Liver (tissue), 9 donors: ENCODE data around the gene CGRRF1. TPM values are rescaled to one million over a fixed set of nuclear protein-coding genes. Genes with fewer than 3 reads are reported as not detected.

Experiments used
- DNase-seq: peaks from one replicate; pipeline ENCODE4 v3.0.0-alpha.2; 2017; ENCODE audit warnings: low spot score
- H3K27ac ChIP-seq, 2 donors: one replicate each; pipeline ENCODE4 v1.7.0; 2013; ENCODE audit warnings: inconsistent platforms in 2 of 2, low read length in 2 of 2, control low read depth in 1 of 2, low read depth in 1 of 2, mild to moderate bottlenecking in 1 of 2
- H3K27me3 ChIP-seq, 4 donors: one replicate each; pipeline versions ENCODE4 v1.6.1 to v1.7.0; 2013; ENCODE audit warnings: low read length in 3 of 4, inconsistent platforms in 1 of 4, mild to moderate bottlenecking in 1 of 4, moderate library complexity in 1 of 4; ENCODE audit not compliant: control insufficient read depth in 4 of 4, insufficient read depth in 4 of 4
- H3K36me3 ChIP-seq, 4 donors: one replicate each; pipeline versions ENCODE4 v1.6.1 to v1.7.0; 2013; ENCODE audit warnings: low read length in 3 of 4, mild to moderate bottlenecking in 3 of 4, low read depth in 1 of 4, moderate library complexity in 1 of 4; ENCODE audit not compliant: control insufficient read depth in 4 of 4, insufficient read depth in 3 of 4
- H3K4me1 ChIP-seq, 4 donors: one replicate each; pipeline versions ENCODE4 v1.6.1 to v1.7.0; 2013; ENCODE audit warnings: low read length in 3 of 4, mild to moderate bottlenecking in 3 of 4, moderate library complexity in 1 of 4; ENCODE audit not compliant: control insufficient read depth in 4 of 4, insufficient read depth in 4 of 4
- H3K4me3 ChIP-seq, 3 donors: one replicate each; pipeline versions ENCODE4 v1.6.1 to v1.7.0; 2013; ENCODE audit warnings: low read length in 3 of 3, control low read depth in 1 of 3, low read depth in 1 of 3, mild to moderate bottlenecking in 1 of 3
- H3K9ac ChIP-seq, 2 donors: one replicate each; pipeline ENCODE4 v1.7.0; 2013; ENCODE audit warnings: low read length in 2 of 2, mild to moderate bottlenecking in 2 of 2, moderate library complexity in 2 of 2, control low read depth in 1 of 2, low read depth in 1 of 2
- H3K9me3 ChIP-seq, 4 donors: one replicate each; pipeline versions ENCODE4 v1.6.1 to v1.7.0; 2013; ENCODE audit warnings: low read length in 3 of 4; ENCODE audit not compliant: control insufficient read depth in 4 of 4
- ATF3 ChIP-seq: IDR thresholded peaks from 2 replicates; pipeline ENCODE4 v1.6.1; 2016; ENCODE audit warnings: antibody characterized with exemption
- EGR1 ChIP-seq, 2 donors: IDR thresholded peaks; 2 replicates each; pipeline ENCODE4 v1.6.1; 2016 to 2018; ENCODE audit warnings: antibody characterized with exemption in 2 of 2, low read depth in 2 of 2
- FOXA1 ChIP-seq: IDR thresholded peaks from 2 replicates; pipeline ENCODE4 v1.6.1; 2016; ENCODE audit warnings: antibody characterized with exemption
- FOXA2 ChIP-seq: IDR thresholded peaks from 2 replicates; pipeline ENCODE4 v1.6.1; 2016; ENCODE audit warnings: antibody characterized with exemption
- GABPA ChIP-seq, 2 donors: IDR thresholded peaks in 1 of 2; conservative IDR thresholded peaks in 1 of 2; 2 replicates each; pipeline ENCODE4 v1.6.1; 2016; ENCODE audit warnings: antibody characterized with exemption in 2 of 2, mild to moderate bottlenecking in 1 of 2, moderate library complexity in 1 of 2
- HNF4A ChIP-seq, 2 donors: conservative IDR thresholded peaks; 2 replicates each; pipeline ENCODE4 v1.6.1; 2016; ENCODE audit warnings: antibody characterized with exemption in 2 of 2, mild to moderate bottlenecking in 2 of 2
- NR2F2 ChIP-seq: IDR thresholded peaks from 2 replicates; pipeline ENCODE4 v1.6.1; 2016; ENCODE audit warnings: antibody characterized with exemption
- RAD21 ChIP-seq, 2 donors: IDR thresholded peaks; 2 replicates each; pipeline ENCODE4 v1.6.1; 2016; ENCODE audit warnings: antibody characterized with exemption in 2 of 2, mild to moderate bottlenecking in 2 of 2
- RXRA ChIP-seq, 2 donors: IDR thresholded peaks; 2 replicates each; pipeline ENCODE4 v1.6.1; 2017 to 2018; ENCODE audit warnings: antibody characterized with exemption in 2 of 2, mild to moderate bottlenecking in 1 of 2
- SP1 ChIP-seq: IDR thresholded peaks from 2 replicates; pipeline ENCODE4 v1.6.1; 2018; ENCODE audit warnings: antibody characterized with exemption, mild to moderate bottlenecking
- TAF1 ChIP-seq: conservative IDR thresholded peaks from 2 replicates; pipeline ENCODE4 v1.6.1; 2016; ENCODE audit warnings: antibody characterized with exemption, mild to moderate bottlenecking
- YY1 ChIP-seq: IDR thresholded peaks from 2 replicates; pipeline ENCODE4 v1.6.1; 2016; ENCODE audit warnings: antibody characterized with exemption, mild to moderate bottlenecking
- WGBS: extraction: QIAGEN DNeasy Blood & Tissue Kit; methylation state at CpG from one replicate; pipeline ENCODE4 v1.1.7; 2013; 5-methylcytosine and 5-hydroxymethylcytosine counted together
- polyA plus RNA-seq, 2 donors: library from polyadenylated mRNA; stranded (reverse) in 1 of 2; unstranded in 1 of 2; fragments of 200-250 nt in 1 of 2; fragments of >200 nt in 1 of 2; fragmentation: Nextera tagmentation in 1 of 2; extraction: Ambion mirVana in 1 of 2; gene quantifications; one replicate each; pipeline versions ENCODE4 v1.2.1 to v1.2.3, GENCODE V29; 2013 to 2015
- total RNA-seq, 2 donors: library from RNA; depleted of rRNA; stranded (reverse); fragments of >200 nt; gene quantifications; one replicate each; pipeline ENCODE4 v1.2.3, GENCODE V29; 2014
- TF ChIP-seq, protein P1 (sequence below): IDR thresholded peaks from 2 replicates; pipeline ENCODE4 v1.6.1; 2016; ENCODE audit warnings: antibody characterized with exemption
- TF ChIP-seq, protein P2 (sequence below): IDR thresholded peaks from 2 replicates; pipeline ENCODE4 v1.6.1; 2016; ENCODE audit warnings: antibody characterized with exemption
- TF ChIP-seq, protein P3 (sequence below): fragments of 150-350 bp; IDR thresholded peaks from 2 replicates; pipeline ENCODE4 v1.5.1; 2017; ENCODE audit warnings: improper control_type of control experiment, low read depth, low read length; ENCODE audit not compliant: missing input control
- donor health status: healthy.
- donor health status: healthy.
- donor health status: healthy.
- donor health status: healthy.
- donor health status: healthy.

Gene CGRRF1
- total and polyA plus RNA-seq, 4 donors, result 4.6 to 11.2 (median 5.0) TPM

- Histone ChIP-seq H3K36me3 (no peaks in the 10 kb centered on the region), H3K9ac (no peak overlapping the region), H3K4me3 (no peak overlapping the region), H3K27me3 (no peaks in the 10 kb centered on the region), H3K9me3 (no peaks in the 10 kb centered on the region), H3K4me1 (no peaks in the 10 kb centered on the region), H3K27ac (no peak overlapping the region)
- DNase-seq, result no peak
- TF ChIP-seq GABPA (IDR thresholded peaks at IDR 0.05 in 1 of 2, conservative IDR thresholded peaks at IDR 0.05 in 1 of 2) (no peak), TAF1 (no peak), YY1 (no peak), ATF3 (no peak), EGR1 (IDR thresholded peaks at IDR 0.05; ENCODE audit: low read depth in 2 of 2) (no peak), FOXA2 (no peak), HNF4A (conservative IDR thresholded peaks at IDR 0.05) (no peak)
- TF ChIP-seq, protein P1, sequence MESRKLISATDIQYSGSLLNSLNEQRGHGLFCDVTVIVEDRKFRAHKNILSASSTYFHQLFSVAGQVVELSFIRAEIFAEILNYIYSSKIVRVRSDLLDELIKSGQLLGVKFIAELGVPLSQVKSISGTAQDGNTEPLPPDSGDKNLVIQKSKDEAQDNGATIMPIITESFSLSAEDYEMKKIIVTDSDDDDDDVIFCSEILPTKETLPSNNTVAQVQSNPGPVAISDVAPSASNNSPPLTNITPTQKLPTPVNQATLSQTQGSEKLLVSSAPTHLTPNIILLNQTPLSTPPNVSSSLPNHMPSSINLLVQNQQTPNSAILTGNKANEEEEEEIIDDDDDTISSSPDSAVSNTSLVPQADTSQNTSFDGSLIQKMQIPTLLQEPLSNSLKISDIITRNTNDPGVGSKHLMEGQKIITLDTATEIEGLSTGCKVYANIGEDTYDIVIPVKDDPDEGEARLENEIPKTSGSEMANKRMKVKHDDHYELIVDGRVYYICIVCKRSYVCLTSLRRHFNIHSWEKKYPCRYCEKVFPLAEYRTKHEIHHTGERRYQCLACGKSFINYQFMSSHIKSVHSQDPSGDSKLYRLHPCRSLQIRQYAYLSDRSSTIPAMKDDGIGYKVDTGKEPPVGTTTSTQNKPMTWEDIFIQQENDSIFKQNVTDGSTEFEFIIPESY, result no peak
- TF ChIP-seq, protein P2, sequence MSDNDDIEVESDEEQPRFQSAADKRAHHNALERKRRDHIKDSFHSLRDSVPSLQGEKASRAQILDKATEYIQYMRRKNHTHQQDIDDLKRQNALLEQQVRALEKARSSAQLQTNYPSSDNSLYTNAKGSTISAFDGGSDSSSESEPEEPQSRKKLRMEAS, result no peak
- WGBS, result 98% methylated on average over 3 of the region's 3 CpGs
These were observed 71.2 kb downstream of the CGRRF1 start for GRCh38 chr14:54580933-54581332.

DNA sequence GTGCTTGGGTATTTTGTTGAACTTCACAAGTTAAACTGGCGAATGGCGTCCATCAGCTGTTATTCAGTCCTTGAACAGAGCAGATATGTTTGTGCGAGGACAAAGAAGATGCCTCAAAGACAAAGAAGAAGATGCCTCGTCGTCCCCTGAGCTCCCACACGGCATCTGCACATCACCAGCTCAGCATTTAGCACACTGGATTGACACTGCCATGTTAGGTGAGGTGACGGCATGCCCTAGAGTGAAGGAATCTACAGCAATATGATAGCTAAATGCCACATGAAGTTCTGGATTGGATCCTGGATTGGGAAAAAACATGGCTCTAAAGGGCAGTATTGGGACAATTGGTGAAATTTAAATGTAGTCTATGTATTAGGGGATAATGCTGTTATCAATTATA, 72.6 kb downstream of the CGRRF1 start:
- Histone ChIP-seq H3K27me3 (no peaks in the 10 kb centered on the region), H3K36me3 (no peaks in the 10 kb centered on the region), H3K4me3 (no peak overlapping the region), H3K27ac (no peak overlapping the region), H3K4me1 (no peaks in the 10 kb centered on the region), H3K9ac (no peak overlapping the region), H3K9me3 (no peaks in the 10 kb centered on the region)
- DNase-seq, result no peak
- 94% methylated on average over 7 of the region's 7 CpGs for WGBS
- TF ChIP-seq SP1 (no peak), EGR1 (IDR thresholded peaks at IDR 0.05; ENCODE audit: low read depth in 2 of 2) (no peak), FOXA1 (no peak), TAF1 (no peak)

GRCh38 chr14:54584097-54584496, 74.4 kb downstream of the CGRRF1 start:
- Histone ChIP-seq H3K27me3 (no peaks in the 10 kb centered on the region), H3K27ac (no peak overlapping the region), H3K9me3 (no peaks in the 10 kb centered on the region), H3K36me3 (no peaks in the 10 kb centered on the region), H3K4me3 (no peak overlapping the region), H3K4me1 (no peaks in the 10 kb centered on the region), H3K9ac (no peak overlapping the region)
- 76% methylated on average over 1 of the region's 1 CpG for WGBS
- TF ChIP-seq, protein P2, result no peak
- TF ChIP-seq HNF4A (conservative IDR thresholded peaks at IDR 0.05) (no peak), NR2F2 (no peak), RXRA (IDR thresholded peaks at IDR 0.05) (no peak), YY1 (no peak), ATF3 (no peak), RAD21 (IDR thresholded peaks at IDR 0.05) (no peak), SP1 (no peak)
- TF ChIP-seq, protein P3, sequence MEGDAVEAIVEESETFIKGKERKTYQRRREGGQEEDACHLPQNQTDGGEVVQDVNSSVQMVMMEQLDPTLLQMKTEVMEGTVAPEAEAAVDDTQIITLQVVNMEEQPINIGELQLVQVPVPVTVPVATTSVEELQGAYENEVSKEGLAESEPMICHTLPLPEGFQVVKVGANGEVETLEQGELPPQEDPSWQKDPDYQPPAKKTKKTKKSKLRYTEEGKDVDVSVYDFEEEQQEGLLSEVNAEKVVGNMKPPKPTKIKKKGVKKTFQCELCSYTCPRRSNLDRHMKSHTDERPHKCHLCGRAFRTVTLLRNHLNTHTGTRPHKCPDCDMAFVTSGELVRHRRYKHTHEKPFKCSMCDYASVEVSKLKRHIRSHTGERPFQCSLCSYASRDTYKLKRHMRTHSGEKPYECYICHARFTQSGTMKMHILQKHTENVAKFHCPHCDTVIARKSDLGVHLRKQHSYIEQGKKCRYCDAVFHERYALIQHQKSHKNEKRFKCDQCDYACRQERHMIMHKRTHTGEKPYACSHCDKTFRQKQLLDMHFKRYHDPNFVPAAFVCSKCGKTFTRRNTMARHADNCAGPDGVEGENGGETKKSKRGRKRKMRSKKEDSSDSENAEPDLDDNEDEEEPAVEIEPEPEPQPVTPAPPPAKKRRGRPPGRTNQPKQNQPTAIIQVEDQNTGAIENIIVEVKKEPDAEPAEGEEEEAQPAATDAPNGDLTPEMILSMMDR, result no peak
- no peak for DNase-seq
